Rectal smooth muscle tissue (tissue), 1 donor: ENCODE measurements around the gene SLC39A13.
A peak's percentile ranks its signal among the peaks of the same experiment; 100 is the strongest.

Experiments
- H3K27ac ChIP-seq: one replicate; pipeline ENCODE4 v1.7.0; 2013; ENCODE audit warnings: low read depth, low read length, inconsistent platforms
- H3K27me3 ChIP-seq: one replicate; pipeline ENCODE4 v1.7.0; 2013; ENCODE audit warnings: low read length; ENCODE audit not compliant: control insufficient read depth, insufficient read depth
- H3K36me3 ChIP-seq: one replicate; pipeline ENCODE4 v1.7.0; 2013; ENCODE audit warnings: low read length; ENCODE audit not compliant: control insufficient read depth, insufficient read depth
- H3K4me1 ChIP-seq: one replicate; pipeline ENCODE4 v1.7.0; 2013; ENCODE audit warnings: low read length; ENCODE audit not compliant: control insufficient read depth, insufficient read depth
- H3K4me3 ChIP-seq: one replicate; pipeline ENCODE4 v1.7.0; 2013; ENCODE audit warnings: low read length
- H3K9ac ChIP-seq: one replicate; pipeline ENCODE4 v1.7.0; 2013; ENCODE audit warnings: low read length

The SLC39A13 gene

DNA sequence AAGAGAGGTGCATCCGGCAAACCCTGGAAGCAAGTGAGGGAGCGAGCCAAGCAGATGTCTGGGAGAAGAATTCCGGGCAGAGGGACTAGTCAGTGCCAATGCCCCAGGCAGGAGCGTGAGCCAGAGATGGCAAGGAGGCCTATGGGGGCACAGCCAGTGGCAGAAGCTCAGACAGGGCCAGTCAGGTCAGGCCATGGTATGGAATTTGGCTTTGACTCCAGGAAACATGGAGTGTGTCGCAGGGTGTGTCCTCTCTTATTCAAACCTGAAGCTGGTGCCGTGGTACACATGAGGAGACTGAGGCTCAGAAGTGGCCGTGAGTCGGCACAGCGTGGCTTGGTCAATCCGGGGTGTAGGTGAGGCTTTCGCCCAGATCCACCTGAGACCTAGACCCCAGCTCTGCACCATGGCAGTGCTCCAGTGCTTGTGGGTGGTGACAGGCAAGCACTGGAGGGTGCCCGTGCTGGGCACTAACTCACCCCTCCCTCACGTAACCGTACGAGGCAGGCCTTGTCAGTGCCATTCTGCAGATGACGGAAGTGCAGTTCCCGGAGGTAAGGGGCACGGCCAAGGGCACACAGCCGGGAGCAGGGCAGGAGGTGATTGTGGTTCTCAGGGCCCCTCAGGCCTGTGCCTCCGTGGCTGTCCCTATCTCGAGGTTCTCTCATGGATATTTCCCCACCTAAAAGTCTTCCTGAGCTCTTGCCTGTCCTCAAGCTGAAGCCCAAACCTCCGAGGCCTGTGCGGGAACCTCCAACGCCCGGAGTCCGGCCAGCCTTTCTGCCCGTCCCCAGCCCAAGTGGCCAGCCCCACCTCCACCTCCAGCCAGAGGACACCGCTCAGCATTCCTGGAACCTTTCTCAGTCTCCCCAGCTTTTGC lies 19.5 kb upstream of the SLC39A13 start:
- H3K4me1 ChIP-seq: no peaks in the 10 kb centered on the region
- no peaks in the 10 kb centered on the region for H3K36me3 ChIP-seq
- H3K4me3 ChIP-seq: no peak overlapping the region
- H3K27ac ChIP-seq: no peak overlapping the region
- no peak overlapping the region for H3K9ac ChIP-seq
- no peaks in the 10 kb centered on the region for H3K27me3 ChIP-seq

DNA sequence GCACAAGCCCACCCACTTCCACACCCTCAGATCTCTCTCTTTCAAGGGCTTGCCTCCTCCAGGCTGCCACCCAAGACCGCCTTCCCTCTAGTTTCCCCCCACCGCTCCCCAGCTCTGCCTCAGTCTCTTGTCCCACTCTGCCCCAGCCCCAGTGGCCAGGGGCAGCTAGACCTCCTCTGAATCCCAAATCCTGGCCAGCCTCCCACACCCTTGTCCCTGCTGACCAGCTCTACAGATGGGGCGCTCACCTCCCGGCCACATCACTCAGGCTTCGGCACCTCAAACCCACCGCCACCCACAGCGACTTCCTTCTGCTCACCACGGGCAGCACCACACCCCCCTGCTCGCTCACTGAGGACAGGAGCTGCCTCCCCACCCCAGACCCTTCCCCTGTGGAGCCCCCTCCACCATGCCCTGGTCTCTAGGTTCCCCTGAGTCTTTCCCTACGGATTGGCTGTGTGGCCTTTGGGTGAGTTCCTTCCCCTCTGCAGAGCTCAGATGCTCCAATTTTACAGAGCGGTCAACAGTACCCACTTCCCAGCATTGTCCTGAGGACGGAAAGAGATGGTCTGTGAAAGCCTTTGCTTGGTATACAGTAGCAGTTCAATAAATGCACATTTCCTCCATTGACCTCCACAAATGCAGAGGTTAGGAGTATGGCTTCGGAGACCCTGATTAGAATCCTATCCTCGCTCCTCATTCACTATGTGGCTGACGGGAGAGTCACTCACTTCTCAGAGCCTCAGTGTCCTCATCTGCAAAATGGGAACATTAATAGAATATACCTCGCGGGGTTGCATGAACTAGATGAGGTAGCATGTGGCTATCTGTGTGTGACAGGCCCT lies 18.6 kb upstream of the SLC39A13 start:
- Histone ChIP-seq H3K4me1 (no peaks in the 10 kb centered on the region), H3K4me3 (no peak overlapping the region), H3K36me3 (no peaks in the 10 kb centered on the region), H3K9ac (no peak overlapping the region), H3K27ac (no peak overlapping the region), H3K27me3 (no peaks in the 10 kb centered on the region)

DNA sequence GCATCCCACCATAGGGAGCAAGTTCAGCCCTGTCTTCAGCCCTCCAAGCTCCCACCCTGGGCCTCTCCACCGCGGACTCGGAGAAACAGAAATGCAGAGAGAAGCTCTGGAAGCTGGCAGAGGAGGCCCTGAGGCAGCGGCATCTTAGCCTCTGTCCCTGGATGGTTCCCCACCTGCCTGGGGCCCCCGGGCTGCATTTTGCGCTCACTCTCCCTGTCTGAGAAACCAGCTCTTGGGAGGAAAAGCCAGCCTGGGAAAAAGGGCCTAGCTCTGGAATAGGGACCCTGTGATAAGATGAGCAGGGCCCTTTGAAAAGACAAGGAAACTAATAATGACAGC lies 18.0 kb upstream of the SLC39A13 start:
- Histone ChIP-seq H3K36me3 (no peaks in the 10 kb centered on the region), H3K9ac (no peak overlapping the region), H3K27me3 (no peaks in the 10 kb centered on the region), H3K4me1 (no peaks in the 10 kb centered on the region), H3K27ac (no peak overlapping the region), H3K4me3 (no peak overlapping the region)

DNA sequence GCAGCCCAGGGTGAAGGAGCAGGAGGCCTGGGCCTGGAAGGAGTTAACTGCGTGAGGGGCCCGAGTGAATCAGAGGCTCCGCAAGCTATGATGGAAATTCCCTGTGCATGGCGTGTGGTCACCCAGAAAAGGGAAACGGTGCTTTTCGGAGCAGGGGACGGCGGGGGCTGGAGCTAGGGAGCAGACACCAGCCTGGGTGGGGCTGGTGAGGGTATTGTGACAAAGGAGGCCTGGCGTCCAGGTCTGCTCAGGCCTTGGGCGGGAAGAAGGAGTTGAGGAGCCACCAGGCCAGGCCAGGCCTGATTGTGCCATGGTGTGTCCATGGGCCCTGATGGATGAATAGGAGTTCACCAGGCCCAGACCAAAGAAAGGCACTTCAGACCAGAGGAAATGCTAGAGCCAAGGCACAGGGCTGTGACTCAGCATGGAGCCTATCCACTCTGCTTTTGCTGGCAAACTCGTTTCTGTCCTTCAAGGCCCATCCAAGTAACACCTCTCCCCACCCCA lies 17.3 kb upstream of the SLC39A13 start:
- no peaks in the 10 kb centered on the region for H3K4me1 ChIP-seq

DNA sequence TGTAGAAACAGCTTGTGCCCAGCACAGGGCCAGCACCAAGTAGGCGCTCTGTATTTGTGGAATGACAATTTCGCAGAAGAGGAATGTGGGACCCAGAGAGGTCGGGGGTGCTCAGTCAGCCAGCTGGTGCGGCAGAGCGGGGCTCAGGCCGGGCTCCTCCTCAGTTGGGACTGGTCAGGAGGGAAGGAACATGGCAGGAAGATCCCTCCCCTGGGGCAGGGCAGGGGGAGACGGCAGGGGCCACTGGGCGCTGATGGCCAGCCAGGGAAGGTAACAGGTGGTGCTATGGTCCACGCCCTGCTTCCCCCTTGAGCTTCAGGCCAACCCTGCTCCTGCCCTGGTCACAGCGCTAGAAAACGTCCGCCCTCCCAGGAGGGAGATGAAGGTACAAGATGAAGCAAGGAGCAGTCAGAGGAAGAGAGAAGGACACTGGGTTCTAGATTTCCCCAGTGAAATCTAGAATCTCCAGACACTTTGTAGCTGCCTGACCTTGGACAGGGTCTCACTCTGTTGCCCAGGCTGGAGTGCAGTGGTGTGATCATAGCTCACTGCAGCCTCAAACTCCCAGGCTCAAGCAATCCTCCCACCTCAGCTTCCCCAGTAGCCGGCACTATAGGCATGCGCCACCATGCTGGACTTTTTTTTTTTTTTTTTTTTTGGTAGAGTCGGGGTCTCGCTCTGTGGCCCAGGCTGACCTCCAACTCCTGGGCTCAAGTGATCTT lies 16.5 kb upstream of the SLC39A13 start:
- no peaks in the 10 kb centered on the region for H3K4me1 ChIP-seq
- H3K36me3 ChIP-seq: no peaks in the 10 kb centered on the region
- H3K9ac ChIP-seq: no peak overlapping the region
- no peak overlapping the region for H3K27ac ChIP-seq
- H3K27me3 ChIP-seq: no peaks in the 10 kb centered on the region
- no peak overlapping the region for H3K4me3 ChIP-seq

More for the DNA sequence above, 17.3 kb upstream of the SLC39A13 start:
- Histone ChIP-seq H3K4me3 (no peak overlapping the region), H3K27me3 (no peaks in the 10 kb centered on the region), H3K36me3 (no peaks in the 10 kb centered on the region), H3K9ac (no peak overlapping the region), H3K27ac (no peak overlapping the region)

DNA sequence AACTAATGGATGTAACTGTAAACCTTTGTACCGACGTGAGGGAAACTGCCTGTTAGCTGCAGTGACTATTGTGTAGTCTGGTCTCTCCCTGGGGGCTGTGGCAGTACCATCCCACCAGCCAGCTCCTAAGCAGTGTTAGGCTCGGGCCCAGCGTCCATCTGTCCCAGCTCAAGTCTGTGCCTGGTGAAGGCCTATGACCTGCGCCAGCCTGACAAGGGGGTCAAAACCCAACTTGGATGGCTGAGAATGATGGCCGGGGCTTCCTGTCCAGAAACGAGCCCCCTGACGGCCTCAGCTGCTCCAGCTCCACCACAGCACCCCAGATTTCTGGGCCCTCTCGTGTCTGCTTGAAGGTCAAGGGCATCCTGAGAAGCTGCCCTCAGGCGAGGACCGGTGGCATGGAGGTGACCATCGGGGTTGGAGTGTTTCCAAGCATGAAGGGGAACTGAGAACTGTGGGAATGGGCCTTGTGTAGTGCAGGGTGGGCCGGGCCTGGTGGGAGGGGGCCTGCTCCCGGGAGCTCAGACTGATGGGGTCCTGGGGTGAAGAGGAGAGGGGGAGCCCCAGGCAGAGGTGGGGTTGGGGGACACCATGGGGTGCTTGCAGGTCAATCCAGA lies 15.7 kb upstream of the SLC39A13 start:
- Histone ChIP-seq H3K9ac (no peak overlapping the region), H3K4me3 (no peak overlapping the region), H3K27me3 (no peaks in the 10 kb centered on the region), H3K27ac (no peak overlapping the region), H3K4me1 (no peaks in the 10 kb centered on the region), H3K36me3 (no peaks in the 10 kb centered on the region)

DNA sequence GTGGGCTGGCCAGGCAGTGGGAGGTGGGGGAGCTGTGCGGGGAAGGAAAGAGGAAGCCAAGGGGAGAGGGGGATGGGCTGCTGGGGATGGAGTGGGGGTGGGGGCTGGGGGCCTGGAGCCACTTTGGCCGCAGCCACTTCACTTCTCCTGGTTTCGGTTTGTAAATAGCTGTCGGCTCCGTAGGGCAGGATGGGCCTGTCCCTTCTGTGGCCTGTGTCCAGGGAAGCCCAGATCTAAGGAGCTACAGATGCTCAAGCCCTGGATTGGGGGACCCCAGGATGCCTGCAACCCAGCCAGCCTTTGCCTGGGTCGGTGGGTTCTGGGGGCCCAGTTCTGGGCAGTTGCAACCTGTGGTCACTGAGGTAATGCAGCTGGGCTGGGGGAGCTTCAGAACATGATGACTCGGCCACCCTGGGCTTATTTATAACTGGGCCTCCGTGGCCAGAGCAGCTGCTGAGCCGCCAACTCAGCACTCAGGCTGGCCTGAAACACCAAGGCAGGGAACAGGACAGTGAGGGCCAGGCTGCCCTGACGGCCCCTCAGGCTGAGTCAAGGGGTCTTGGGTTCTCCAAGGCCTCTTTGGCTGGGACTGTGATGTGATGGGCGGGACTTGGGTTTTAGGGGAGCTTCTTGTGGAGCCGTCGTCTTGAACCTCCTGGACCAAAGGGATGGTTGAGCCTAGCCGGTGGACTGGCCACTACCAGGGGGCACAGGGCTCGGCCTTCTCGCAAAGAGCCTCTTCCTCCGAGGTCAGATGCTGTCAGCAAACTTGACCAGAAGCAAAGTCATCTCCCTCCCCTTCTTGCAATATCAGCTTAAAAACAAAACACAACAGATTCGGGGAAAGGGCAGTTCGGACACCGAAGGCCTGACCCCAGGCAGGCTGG lies 15.0 kb upstream of the SLC39A13 start:
- Histone ChIP-seq H3K27me3 (no peaks in the 10 kb centered on the region), H3K27ac (peak overlapping the region; percentile 27), H3K4me1 (no peaks in the 10 kb centered on the region), H3K9ac (no peak overlapping the region), H3K4me3 (peak overlapping the region; percentile 2), H3K36me3 (no peaks in the 10 kb centered on the region)

DNA sequence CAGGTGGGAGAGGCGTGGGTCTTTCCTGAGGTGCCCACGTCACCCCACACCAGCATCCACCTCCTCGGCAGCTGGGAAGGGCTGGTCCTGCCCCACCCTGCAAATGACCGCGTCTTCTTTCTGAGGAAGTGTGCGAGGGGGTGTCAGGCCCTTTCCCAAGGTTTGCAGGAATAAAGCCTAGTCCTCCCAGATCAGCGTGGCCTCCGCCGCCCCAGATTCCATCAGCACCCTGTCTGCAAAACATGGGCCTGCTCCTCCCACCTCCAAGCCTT lies 14.4 kb upstream of the SLC39A13 start:
- Histone ChIP-seq H3K36me3 (no peaks in the 10 kb centered on the region), H3K27me3 (no peaks in the 10 kb centered on the region), H3K27ac (peak overlapping the region; percentile 27), H3K4me3 (peak overlapping the region; percentile 5), H3K9ac (no peak overlapping the region), H3K4me1 (no peaks in the 10 kb centered on the region)

DNA sequence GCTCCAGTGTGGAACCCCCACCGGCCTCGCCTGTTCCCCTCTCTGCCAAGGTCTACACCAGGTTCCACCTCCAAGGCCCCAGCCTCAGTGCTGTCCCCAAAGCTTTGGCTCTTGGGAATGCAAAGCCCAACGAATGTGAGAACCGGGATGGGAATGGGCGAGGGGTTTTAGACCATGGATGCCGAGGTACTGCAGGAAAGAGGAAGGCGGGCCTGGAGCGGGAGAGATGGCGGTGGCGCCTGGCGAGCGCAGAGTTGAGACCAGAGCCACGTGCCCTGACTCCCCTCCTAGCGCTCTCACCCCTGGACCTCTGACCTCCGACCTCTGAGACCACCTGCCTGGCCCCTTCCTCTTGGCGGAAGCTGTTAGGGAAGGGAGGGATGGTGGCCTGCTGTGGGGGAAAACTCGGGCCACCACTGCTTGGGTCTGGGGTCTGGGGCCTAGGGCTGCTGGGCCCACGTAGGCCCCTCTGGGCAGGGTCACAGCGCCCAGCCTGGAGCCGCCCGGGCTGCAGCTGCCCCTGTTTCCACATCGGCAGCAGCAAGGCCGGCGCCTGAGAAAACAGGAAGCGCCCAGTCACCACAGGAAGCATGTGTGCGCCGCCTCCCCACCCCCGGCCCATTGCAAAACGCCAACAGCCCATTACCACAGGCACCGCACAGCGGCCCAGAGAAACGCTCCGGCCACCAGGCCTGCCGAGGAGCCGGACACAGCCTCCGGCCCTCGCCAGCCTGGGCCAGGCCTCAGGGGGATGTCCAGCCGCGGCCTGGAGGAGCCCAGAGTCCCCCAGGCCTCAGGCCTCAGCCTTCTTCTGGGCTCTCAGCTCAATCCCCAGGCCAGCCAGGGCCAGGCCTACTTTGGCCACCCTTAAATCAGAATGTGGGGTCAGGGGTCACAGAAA lies 13.8 kb upstream of the SLC39A13 start:
- H3K27ac ChIP-seq: peak overlapping the region; percentile 69
- H3K4me1 ChIP-seq: no peaks in the 10 kb centered on the region
- peak overlapping the region; percentile 3 for H3K9ac ChIP-seq
- no peaks in the 10 kb centered on the region for H3K27me3 ChIP-seq
- H3K36me3 ChIP-seq: no peaks in the 10 kb centered on the region
- H3K4me3 ChIP-seq: peak overlapping the region; percentile 5

DNA sequence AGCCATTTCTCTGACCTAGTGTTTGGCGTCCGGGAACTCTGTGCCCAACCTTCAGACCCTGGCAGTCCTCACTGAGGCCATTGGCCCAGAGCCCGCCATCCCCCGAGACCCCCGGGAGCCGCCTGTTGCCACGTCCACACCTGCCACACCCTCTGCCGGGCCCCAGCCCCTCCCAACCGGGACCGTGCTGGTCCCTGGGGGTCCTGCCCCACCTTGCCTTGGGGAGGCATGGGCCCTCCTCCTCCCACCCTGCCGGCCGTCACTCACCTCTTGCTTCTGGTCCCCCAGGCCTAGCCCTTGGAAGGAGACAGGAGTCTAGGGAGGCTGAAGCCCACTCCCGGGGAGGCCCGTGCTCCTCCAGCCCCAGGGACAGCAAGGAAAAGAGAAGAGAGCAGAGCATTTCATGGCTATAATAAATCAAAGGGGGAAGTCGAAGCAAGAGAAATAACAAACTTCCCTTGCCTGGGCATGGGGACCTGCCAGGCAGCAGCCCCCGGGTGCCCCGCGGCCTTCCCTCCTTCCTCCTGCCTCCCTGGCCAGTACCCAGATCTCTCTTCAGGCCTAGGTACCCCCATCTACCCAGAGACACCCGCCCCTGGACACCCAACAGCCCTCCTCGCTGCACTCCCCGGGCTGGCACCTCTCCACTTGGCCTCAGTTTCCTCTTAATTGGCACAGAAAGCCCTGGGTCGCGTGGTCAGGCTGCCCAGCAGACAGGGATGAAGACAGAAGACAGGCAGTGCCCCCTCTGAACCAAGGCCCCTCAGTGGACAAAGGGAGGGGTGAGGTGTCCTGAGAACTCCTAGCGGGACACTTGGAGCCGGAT lies 13.0 kb upstream of the SLC39A13 start:
- Histone ChIP-seq H3K9ac (peak overlapping the region; percentile 3), H3K4me1 (peaks cover 4% of the 10 kb centered on the region), H3K27me3 (no peaks in the 10 kb centered on the region), H3K4me3 (peak overlapping the region; percentile 1), H3K36me3 (no peaks in the 10 kb centered on the region), H3K27ac (peak overlapping the region; percentile 69)
